Lung (tissue), 12 donors: ENCODE measurements around the gene GALNT10. TPM values are rescaled to one million over a fixed set of nuclear protein-coding genes. Genes with fewer than 3 reads are reported as not detected.

Source experiments
- ATAC-seq: fragments of 200-7000 bp; cut with Tn5 transposase; one replicate; pipeline ENCODE4 v1.9.1; 2020; ENCODE audit warnings: moderate number of reproducible peaks; ENCODE audit not compliant: insufficient read depth, low FRiP score
- DNase-seq, 3 donors: peaks; one replicate each; pipeline ENCODE4 v3.0.0-alpha.2; 2013 to 2017
- H3K27ac ChIP-seq, 2 donors: one replicate each; pipeline ENCODE4 v1.5.1; 2013; ENCODE audit warnings: mild to moderate bottlenecking in 2 of 2, moderate library complexity in 2 of 2, control low read depth in 1 of 2, inconsistent platforms in 1 of 2, low read depth in 1 of 2, low read length in 1 of 2
- H3K27me3 ChIP-seq, 3 donors: one replicate each; pipeline ENCODE4 v1.5.1; 2013; ENCODE audit warnings: low read length in 2 of 3; ENCODE audit not compliant: control insufficient read depth in 3 of 3, insufficient read depth in 3 of 3
- H3K36me3 ChIP-seq, 4 donors: one replicate each; pipeline ENCODE4 v1.5.1; 2013; ENCODE audit warnings: low read length in 4 of 4, mild to moderate bottlenecking in 1 of 4, moderate library complexity in 1 of 4; ENCODE audit not compliant: control insufficient read depth in 4 of 4, insufficient read depth in 4 of 4
- H3K4me1 ChIP-seq, 5 donors: one replicate each; pipeline ENCODE4 v1.5.1; 2013; ENCODE audit warnings: low read length in 5 of 5, mild to moderate bottlenecking in 2 of 5, moderate library complexity in 1 of 5; ENCODE audit not compliant: control insufficient read depth in 5 of 5, insufficient read depth in 5 of 5
- H3K4me3 ChIP-seq: one replicate; pipeline ENCODE4 v1.5.1; 2013; ENCODE audit warnings: mild to moderate bottlenecking, control low read depth, moderate library complexity
- H3K9ac ChIP-seq, 2 donors: one replicate each; pipeline ENCODE4 v1.5.1; 2013; ENCODE audit warnings: low read length in 2 of 2, control low read depth in 1 of 2; ENCODE audit not compliant: insufficient read depth in 1 of 2
- H3K9me3 ChIP-seq, 4 donors: one replicate each; pipeline ENCODE4 v1.5.1; 2013; ENCODE audit warnings: low read length in 3 of 4, mild to moderate bottlenecking in 1 of 4, moderate library complexity in 1 of 4; ENCODE audit not compliant: control insufficient read depth in 4 of 4, insufficient read depth in 3 of 4
- WGBS, 2 donors: extraction: QIAGEN DNeasy Blood & Tissue Kit; methylation state at CpG; one replicate each; pipeline ENCODE4 v1.1.7; 2013; 5-methylcytosine and 5-hydroxymethylcytosine counted together
- polyA plus RNA-seq, 2 donors: library from polyadenylated mRNA; stranded (reverse); fragments of 200-250 nt; gene quantifications; one replicate each; pipeline ENCODE4 v1.2.1, GENCODE V29; 2013
- total RNA-seq, 2 donors: library from RNA; depleted of rRNA in 1 of 2; stranded (reverse); fragments of >200 nt in 1 of 2; gene quantifications; one replicate each; pipeline ENCODE4 v1.2.1, GENCODE V29; 2014 to 2021
- TF ChIP-seq, protein P1 (sequence below): IDR thresholded peaks from 2 replicates; pipeline ENCODE4 v1.5.1; 2012; ENCODE audit warnings: mild to moderate bottlenecking; ENCODE audit errors: control extremely low read depth, extremely low read depth
- donor health status: control.
- donor health status: control.
- donor health status: Bipolar disorder and iron deficiency.
- donor health status: healthy.
- donor health status: DM: yes; HTN: yes; CAD: no.

The GALNT10 gene
- total and polyA plus RNA-seq, 4 donors, result 9.0 to 70.2 (median 22.0) TPM

DNA sequence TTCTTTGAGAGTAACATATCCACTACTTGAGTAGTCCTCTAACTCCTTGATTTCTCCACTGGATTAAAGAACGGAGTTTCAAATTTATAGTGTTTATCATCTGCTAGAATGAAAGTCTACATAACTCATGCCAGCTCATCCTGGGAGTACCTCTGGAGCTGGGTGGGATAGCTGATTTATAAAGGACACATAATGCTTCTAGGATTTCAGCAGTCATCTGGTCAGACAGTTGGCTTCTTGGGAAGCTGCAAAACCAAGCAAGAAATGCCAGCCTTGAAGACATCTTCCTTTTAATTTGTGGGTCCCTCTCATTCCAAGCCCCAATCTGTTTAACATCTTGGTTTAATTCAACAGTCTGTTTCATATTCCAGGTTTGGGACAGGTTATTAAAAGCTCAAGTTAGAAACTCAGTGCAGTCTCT is 3.2 kb downstream of the GALNT10 start:
- WGBS, 2 donors, result 91 to 100% methylated on average over 1 of the region's 1 CpG
- Histone ChIP-seq H3K27ac (no peak overlapping the region), H3K36me3 (peaks cover 0 to 1% (median 0%) of the 10 kb centered on the region in 4 donors), H3K9ac (no peak overlapping the region), H3K27me3 (peaks cover 0 to 11% (median 0%) of the 10 kb centered on the region in 3 donors), H3K4me1 (peaks cover 9 to 24% (median 13%) of the 10 kb centered on the region in 5 donors), H3K4me3 (no peak overlapping the region), H3K9me3 (no peaks in the 10 kb centered on the region)
- ATAC-seq, result no peak
- DNase-seq, result no peak
- TF ChIP-seq, protein P1, sequence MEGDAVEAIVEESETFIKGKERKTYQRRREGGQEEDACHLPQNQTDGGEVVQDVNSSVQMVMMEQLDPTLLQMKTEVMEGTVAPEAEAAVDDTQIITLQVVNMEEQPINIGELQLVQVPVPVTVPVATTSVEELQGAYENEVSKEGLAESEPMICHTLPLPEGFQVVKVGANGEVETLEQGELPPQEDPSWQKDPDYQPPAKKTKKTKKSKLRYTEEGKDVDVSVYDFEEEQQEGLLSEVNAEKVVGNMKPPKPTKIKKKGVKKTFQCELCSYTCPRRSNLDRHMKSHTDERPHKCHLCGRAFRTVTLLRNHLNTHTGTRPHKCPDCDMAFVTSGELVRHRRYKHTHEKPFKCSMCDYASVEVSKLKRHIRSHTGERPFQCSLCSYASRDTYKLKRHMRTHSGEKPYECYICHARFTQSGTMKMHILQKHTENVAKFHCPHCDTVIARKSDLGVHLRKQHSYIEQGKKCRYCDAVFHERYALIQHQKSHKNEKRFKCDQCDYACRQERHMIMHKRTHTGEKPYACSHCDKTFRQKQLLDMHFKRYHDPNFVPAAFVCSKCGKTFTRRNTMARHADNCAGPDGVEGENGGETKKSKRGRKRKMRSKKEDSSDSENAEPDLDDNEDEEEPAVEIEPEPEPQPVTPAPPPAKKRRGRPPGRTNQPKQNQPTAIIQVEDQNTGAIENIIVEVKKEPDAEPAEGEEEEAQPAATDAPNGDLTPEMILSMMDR, result no peak

DNA sequence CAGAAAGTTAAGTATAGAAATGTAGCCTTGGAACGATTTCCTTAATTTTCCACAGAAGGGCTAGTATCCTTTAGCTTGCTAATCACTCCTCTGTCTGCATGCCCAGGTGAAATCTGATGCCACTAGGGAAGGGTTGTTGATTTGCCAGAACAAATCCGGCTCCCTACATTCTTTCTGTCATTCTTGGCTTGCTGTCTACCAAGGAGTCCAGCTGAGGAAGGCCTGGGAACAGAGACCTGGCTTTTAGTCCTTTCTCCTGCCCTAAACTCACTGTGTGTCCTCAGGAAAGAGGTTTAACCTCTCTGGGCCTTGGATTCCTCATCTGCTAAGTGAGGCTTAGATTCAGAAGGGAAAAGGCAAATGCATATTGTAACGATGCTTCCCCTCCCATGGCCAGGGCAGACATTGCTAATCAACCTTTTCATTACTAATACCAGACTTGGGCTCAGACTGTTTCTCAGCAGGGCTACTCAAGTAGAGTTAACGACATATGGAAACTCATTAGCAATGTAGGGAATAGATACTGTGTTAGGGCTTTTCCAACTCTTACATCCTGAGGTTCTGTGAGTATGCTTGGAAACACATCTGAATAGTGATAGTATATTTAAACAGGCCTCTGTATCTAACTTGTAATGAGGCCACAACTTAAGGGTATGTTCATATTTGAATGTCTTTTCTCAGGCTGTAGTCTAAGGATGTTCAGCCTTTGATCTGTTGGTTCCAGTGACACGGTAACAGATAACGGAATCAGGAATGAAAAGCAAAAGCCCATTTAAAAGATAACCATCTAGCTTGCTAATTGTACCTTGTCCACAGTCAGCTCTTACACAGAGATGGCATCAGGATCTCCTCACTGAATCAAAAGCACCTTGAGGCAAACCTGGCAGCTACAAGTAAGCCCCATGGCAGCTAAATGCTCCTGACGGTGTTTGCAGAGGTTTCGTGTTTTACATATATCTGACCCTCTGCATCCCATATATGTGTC is 4.1 kb downstream of the GALNT10 start:
- Histone ChIP-seq H3K4me1 (peaks cover 9 to 17% (median 13%) of the 10 kb centered on the region in 5 donors), H3K36me3 (peaks cover 0 to 1% (median 0%) of the 10 kb centered on the region in 4 donors), H3K27me3 (peaks cover 0 to 1% (median 0%) of the 10 kb centered on the region in 3 donors), H3K27ac (no peak overlapping the region), H3K4me3 (no peak overlapping the region), H3K9me3 (no peaks in the 10 kb centered on the region), H3K9ac (no peak overlapping the region)
- 81 to 90% methylated on average over 8 of the region's 8 CpGs for WGBS, 2 donors
- TF ChIP-seq, protein P1, result no peak
- DNase-seq (no peak), ATAC-seq (no peak)

DNA sequence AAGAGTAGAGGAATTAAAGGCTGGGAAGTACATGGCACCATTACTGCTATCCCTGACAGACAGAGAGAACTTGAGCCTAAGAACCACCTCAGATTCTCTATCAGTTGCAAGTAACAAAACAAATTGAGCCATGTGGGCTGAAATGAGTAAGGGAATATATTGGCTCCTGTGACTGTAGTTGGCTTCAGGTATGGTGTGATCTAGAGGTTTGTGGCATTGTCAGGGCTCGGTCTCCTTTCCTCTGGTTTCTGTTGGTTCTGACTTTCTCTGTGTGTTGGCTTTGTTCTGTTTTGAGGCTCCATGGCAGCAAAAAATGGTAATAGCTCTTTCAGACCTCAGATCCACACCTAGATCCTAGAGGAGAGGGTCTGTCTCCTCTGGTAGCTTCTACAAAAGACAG is 5.7 kb downstream of the GALNT10 start:
- Histone ChIP-seq H3K4me3 (no peak overlapping the region), H3K27me3 (no peaks in the 10 kb centered on the region), H3K36me3 (peaks cover 0 to 1% (median 0%) of the 10 kb centered on the region in 4 donors), H3K9ac (no peak overlapping the region), H3K9me3 (no peaks in the 10 kb centered on the region), H3K4me1 (peaks cover 11 to 17% (median 13%) of the 10 kb centered on the region in 5 donors), H3K27ac (no peak overlapping the region)
- TF ChIP-seq, protein P1, result no peak
- DNase-seq, result no peak
- no peak for ATAC-seq
- 95 to 98% methylated on average over 1 of the region's 1 CpG for WGBS, 2 donors
